WTC11 (cell line): Measurements from ENCODE around the gene FALEC. TPM values are rescaled to one million over a fixed set of nuclear protein-coding genes. Genes with fewer than 3 reads are reported as not detected.

ENCODE experiments used
- ATAC-seq: fragments of 200-7000 bp; cut with Tn5 transposase; 2 replicates; pipeline ENCODE4 v1.10.0; 2021; ENCODE audit warnings: mild to moderate bottlenecking, moderate library complexity
- CTCF ChIA-PET: fragments of 300-600 bp; sonication (Branson Sonifier 250); formaldehyde crosslinking; loops from one replicate; lab custom pipeline; 2021; ENCODE audit warnings: antibody characterized with exemption; lab: Charles Lee
- POLR2A ChIA-PET: fragments of 350-600 bp; sonication (Branson Sonifier 250); formaldehyde crosslinking; loops from one replicate; lab custom pipeline; 2021; ENCODE audit warnings: antibody characterized with exemption; lab: Charles Lee
- DNase-seq: peaks from one replicate; pipeline ENCODE4 v3.0.0; 2021; ENCODE audit warnings: low spot score
- H3K27ac Mint-ChIP-seq: 2 replicates; pipeline ENCODE4 v1.8.0; 2021; ENCODE audit warnings: mixed read lengths
- H3K27me3 Mint-ChIP-seq: 2 replicates; pipeline ENCODE4 v1.8.0; 2021; ENCODE audit warnings: low read depth, mild to moderate bottlenecking, moderate library complexity, mixed read lengths
- H3K36me3 Mint-ChIP-seq: 2 replicates; pipeline ENCODE4 v1.8.0; 2021; ENCODE audit warnings: mixed read lengths
- H3K4me1 Mint-ChIP-seq: 2 replicates; pipeline ENCODE4 v1.8.0; 2022; ENCODE audit warnings: mixed read lengths
- H3K4me3 Mint-ChIP-seq: 2 replicates; pipeline ENCODE4 v1.8.0; 2021; ENCODE audit warnings: mild to moderate bottlenecking, moderate library complexity, mixed read lengths
- H3K9me3 Mint-ChIP-seq: 2 replicates; pipeline ENCODE4 v1.8.0; 2021; ENCODE audit warnings: mixed read lengths
- AR ChIP-seq: fragments of 250-450 bp; sonication (Bioruptor Pico); IDR thresholded peaks from 2 replicates; pipeline ENCODE4 v1.9.0; 2021; ENCODE audit warnings: mild to moderate bottlenecking
- ATF2 ChIP-seq: sonication (generic); formaldehyde crosslinking; IDR thresholded peaks from 2 replicates; pipeline ENCODE4 v1.8.1; 2022; ENCODE audit warnings: low read depth, missing genetic modification reagents, borderline replicate concordance
- CBFB ChIP-seq: sonication (generic); formaldehyde crosslinking; IDR thresholded peaks from 2 replicates; pipeline ENCODE4 v1.8.1; 2022; ENCODE audit warnings: mild to moderate bottlenecking, low read depth, missing genetic modification reagents
- CREM ChIP-seq: sonication (generic); formaldehyde crosslinking; IDR thresholded peaks from 2 replicates; pipeline ENCODE4 v1.8.1; 2022; ENCODE audit warnings: mild to moderate bottlenecking, missing genetic modification reagents, moderate library complexity
- FOXP1 ChIP-seq: sonication (generic); formaldehyde crosslinking; IDR thresholded peaks from 2 replicates; pipeline ENCODE4 v1.8.0; 2022; ENCODE audit warnings: missing genetic modification reagents, mild to moderate bottlenecking, moderate library complexity, borderline replicate concordance
- GABPB1 ChIP-seq: sonication (generic); formaldehyde crosslinking; IDR thresholded peaks from 2 replicates; pipeline ENCODE4 v1.8.1; 2023; ENCODE audit warnings: mild to moderate bottlenecking, missing genetic modification reagents
- GRHL2 ChIP-seq: fragments of 250-450 bp; sonication (Bioruptor Pico); IDR thresholded peaks from 2 replicates; pipeline ENCODE4 v1.8.0; 2022; ENCODE audit warnings: mild to moderate bottlenecking, moderate library complexity; ENCODE audit not compliant: insufficient replicate concordance, severe bottlenecking
- IRF1 ChIP-seq: sonication (generic); formaldehyde crosslinking; IDR thresholded peaks from 2 replicates; pipeline ENCODE4 v1.8.0; 2023; ENCODE audit warnings: missing genetic modification reagents
- JUN ChIP-seq: sonication (generic); formaldehyde crosslinking; IDR thresholded peaks from 2 replicates; pipeline ENCODE4 v1.8.0; 2023; ENCODE audit warnings: mild to moderate bottlenecking, missing genetic modification reagents
- NFYB ChIP-seq: sonication (generic); formaldehyde crosslinking; conservative IDR thresholded peaks from 2 replicates; pipeline ENCODE4 v1.8.0; 2022; ENCODE audit warnings: low read depth, missing genetic modification reagents
- OVOL2 ChIP-seq: fragments of 250-450 bp; sonication (Bioruptor Pico); IDR thresholded peaks from 2 replicates; pipeline ENCODE4 v1.9.0; 2021; ENCODE audit warnings: mild to moderate bottlenecking, borderline replicate concordance
- SP1 ChIP-seq: sonication (generic); formaldehyde crosslinking; conservative IDR thresholded peaks from 2 replicates; pipeline ENCODE4 v1.8.1; 2022; ENCODE audit warnings: missing genetic modification reagents
- USF1 ChIP-seq: sonication (generic); formaldehyde crosslinking; IDR thresholded peaks from 2 replicates; pipeline ENCODE4 v1.8.0; 2022; ENCODE audit warnings: mild to moderate bottlenecking, missing genetic modification reagents
- ZBTB21 ChIP-seq: sonication (generic); formaldehyde crosslinking; IDR thresholded peaks from 2 replicates; pipeline ENCODE4 v1.8.1; 2023; ENCODE audit warnings: mild to moderate bottlenecking, missing genetic modification reagents, borderline replicate concordance
- ZNF232 ChIP-seq: sonication (generic); formaldehyde crosslinking; IDR thresholded peaks from 2 replicates; pipeline ENCODE4 v1.8.0; 2022; ENCODE audit warnings: mild to moderate bottlenecking, missing genetic modification reagents
- ZNF396 ChIP-seq: fragments of 250-450 bp; sonication (Bioruptor Pico); IDR thresholded peaks from 2 replicates; pipeline ENCODE4 v1.8.0; 2021; ENCODE audit warnings: mild to moderate bottlenecking, moderate library complexity, borderline replicate concordance
- ZNF671 ChIP-seq: fragments of 250-450 bp; sonication (Bioruptor Pico); IDR thresholded peaks from 2 replicates; pipeline ENCODE4 v1.8.0; 2021; ENCODE audit warnings: mild to moderate bottlenecking
- total RNA-seq: library from RNA; stranded (reverse); gene quantifications from 3 replicates; pipeline ENCODE4 v1.2.3, GENCODE V29; 2021
- TF ChIP-seq, protein P1 (sequence below): sonication (generic); formaldehyde crosslinking; IDR thresholded peaks from 2 replicates; pipeline ENCODE4 v1.8.1; 2022; ENCODE audit warnings: mild to moderate bottlenecking, missing genetic modification reagents, moderate library complexity, borderline replicate concordance
- TF ChIP-seq, protein P2 (sequence below): sonication (generic); formaldehyde crosslinking; IDR thresholded peaks from 2 replicates; pipeline ENCODE4 v1.8.0; 2022; ENCODE audit warnings: mild to moderate bottlenecking, missing genetic modification reagents
- TF ChIP-seq, protein P3 (sequence below): sonication (generic); formaldehyde crosslinking; IDR thresholded peaks from 2 replicates; pipeline ENCODE4 v1.8.1; 2022; ENCODE audit warnings: low read depth, mild to moderate bottlenecking, moderate library complexity, missing genetic modification reagents, borderline replicate concordance

The FALEC gene
- total RNA-seq, 1 experiment from 2014 or later = 1.2 TPM

- no peaks in the 10 kb centered on the region for H3K9me3 Mint-ChIP-seq
- ChIA-PET CTCF (no interaction called here), POLR2A (no interaction called here)
- H3K27ac Mint-ChIP-seq = peak overlapping the region; percentile 49; the same call in 1 of the 2 replicates
- peaks cover 11% of the 10 kb centered on the region for H3K4me1 Mint-ChIP-seq
- no peak overlapping the region for H3K4me3 Mint-ChIP-seq
- H3K27me3 Mint-ChIP-seq = no peaks in the 10 kb centered on the region
- ATAC-seq (peak; percentile 76), DNase-seq (peak; percentile 22)
- TF ChIP-seq, protein P1, sequence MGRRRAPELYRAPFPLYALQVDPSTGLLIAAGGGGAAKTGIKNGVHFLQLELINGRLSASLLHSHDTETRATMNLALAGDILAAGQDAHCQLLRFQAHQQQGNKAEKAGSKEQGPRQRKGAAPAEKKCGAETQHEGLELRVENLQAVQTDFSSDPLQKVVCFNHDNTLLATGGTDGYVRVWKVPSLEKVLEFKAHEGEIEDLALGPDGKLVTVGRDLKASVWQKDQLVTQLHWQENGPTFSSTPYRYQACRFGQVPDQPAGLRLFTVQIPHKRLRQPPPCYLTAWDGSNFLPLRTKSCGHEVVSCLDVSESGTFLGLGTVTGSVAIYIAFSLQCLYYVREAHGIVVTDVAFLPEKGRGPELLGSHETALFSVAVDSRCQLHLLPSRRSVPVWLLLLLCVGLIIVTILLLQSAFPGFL (CRISPR knock-in tag) = no peak
- TF ChIP-seq ZNF396 (CRISPR knock-in tag) (no peak), JUN (CRISPR knock-in tag) (no peak), ATF2 (CRISPR knock-in tag) (no peak), SP1 (CRISPR knock-in tag) (no peak), CBFB (CRISPR knock-in tag) (no peak), CREM (no peak), IRF1 (CRISPR knock-in tag) (no peak), ZNF671 (CRISPR knock-in tag) (no peak), ZBTB21 (CRISPR knock-in tag) (no peak), NFYB (no peak)
- TF ChIP-seq, protein P2, sequence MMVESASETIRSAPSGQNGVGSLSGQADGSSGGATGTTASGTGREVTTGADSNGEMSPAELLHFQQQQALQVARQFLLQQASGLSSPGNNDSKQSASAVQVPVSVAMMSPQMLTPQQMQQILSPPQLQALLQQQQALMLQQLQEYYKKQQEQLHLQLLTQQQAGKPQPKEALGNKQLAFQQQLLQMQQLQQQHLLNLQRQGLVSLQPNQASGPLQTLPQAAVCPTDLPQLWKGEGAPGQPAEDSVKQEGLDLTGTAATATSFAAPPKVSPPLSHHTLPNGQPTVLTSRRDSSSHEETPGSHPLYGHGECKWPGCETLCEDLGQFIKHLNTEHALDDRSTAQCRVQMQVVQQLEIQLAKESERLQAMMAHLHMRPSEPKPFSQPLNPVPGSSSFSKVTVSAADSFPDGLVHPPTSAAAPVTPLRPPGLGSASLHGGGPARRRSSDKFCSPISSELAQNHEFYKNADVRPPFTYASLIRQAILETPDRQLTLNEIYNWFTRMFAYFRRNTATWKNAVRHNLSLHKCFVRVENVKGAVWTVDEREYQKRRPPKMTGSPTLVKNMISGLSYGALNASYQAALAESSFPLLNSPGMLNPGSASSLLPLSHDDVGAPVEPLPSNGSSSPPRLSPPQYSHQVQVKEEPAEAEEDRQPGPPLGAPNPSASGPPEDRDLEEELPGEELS (CRISPR knock-in tag) = no peak
- H3K36me3 Mint-ChIP-seq = peaks cover 31% of the 10 kb centered on the region
Observed at GRCh38 chr1:150472601-150473200, 42.9 kb upstream of the FALEC start.

GRCh38 chr1:150473659-150474058, 41.9 kb upstream of the FALEC start:
- DNase-seq = no peak
- Mint-ChIP-seq H3K9me3 (no peaks in the 10 kb centered on the region), H3K4me1 (peaks cover 11% of the 10 kb centered on the region), H3K36me3 (peaks cover 31% of the 10 kb centered on the region), H3K4me3 (no peak overlapping the region), H3K27ac (no peak overlapping the region; the same call in 1 of the 2 replicates), H3K27me3 (peaks cover 5% of the 10 kb centered on the region; the same call in 1 of the 2 replicates)
- ATAC-seq = no peak
- ChIA-PET CTCF (no interaction called here), POLR2A (no interaction called here)
- TF ChIP-seq OVOL2 (CRISPR knock-in tag) (no peak), FOXP1 (CRISPR knock-in tag) (no peak), GABPB1 (CRISPR knock-in tag) (peak; percentile 48)

DNA sequence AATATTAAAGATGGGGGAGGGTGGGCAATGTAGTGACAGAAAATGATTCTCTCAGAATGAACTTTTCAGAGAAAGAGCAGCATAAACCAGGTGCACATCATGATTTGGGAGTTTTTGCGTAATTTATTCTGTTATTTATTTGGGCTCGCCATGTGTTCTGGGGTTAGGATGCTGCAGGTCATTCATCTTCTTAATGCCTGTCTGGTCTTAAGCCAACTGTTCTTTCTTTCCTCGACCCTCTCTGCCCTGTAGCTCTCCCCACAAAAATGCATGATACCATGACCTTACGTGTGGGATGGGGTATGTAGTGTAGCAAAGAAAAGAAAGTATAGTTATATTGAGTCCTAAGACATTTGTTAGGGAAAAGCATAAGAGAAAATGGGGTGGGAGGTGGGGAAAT, 40.7 kb upstream of the FALEC start:
- ATAC-seq (no peak), DNase-seq (no peak)
- no peak overlapping the region for H3K27ac Mint-ChIP-seq
- H3K4me3 Mint-ChIP-seq = no peak overlapping the region
- peaks cover 11% of the 10 kb centered on the region; the same call in 1 of the 2 replicates for H3K27me3 Mint-ChIP-seq
- ChIA-PET CTCF (interaction anchor here (1.0 kb wide), 1 partner anchor 41 kb away, joined by 3 read pairs; the partner anchor contains the start of gene FALEC), POLR2A (no interaction called here)
- H3K4me1 Mint-ChIP-seq = peaks cover 11% of the 10 kb centered on the region
- no peaks in the 10 kb centered on the region for H3K9me3 Mint-ChIP-seq
- peaks cover 29% of the 10 kb centered on the region for H3K36me3 Mint-ChIP-seq
- no peak for TF ChIP-seq ZBTB21 (CRISPR knock-in tag)
- TF ChIP-seq FOXP1 (CRISPR knock-in tag) = no peak
- TF ChIP-seq, protein P3, sequence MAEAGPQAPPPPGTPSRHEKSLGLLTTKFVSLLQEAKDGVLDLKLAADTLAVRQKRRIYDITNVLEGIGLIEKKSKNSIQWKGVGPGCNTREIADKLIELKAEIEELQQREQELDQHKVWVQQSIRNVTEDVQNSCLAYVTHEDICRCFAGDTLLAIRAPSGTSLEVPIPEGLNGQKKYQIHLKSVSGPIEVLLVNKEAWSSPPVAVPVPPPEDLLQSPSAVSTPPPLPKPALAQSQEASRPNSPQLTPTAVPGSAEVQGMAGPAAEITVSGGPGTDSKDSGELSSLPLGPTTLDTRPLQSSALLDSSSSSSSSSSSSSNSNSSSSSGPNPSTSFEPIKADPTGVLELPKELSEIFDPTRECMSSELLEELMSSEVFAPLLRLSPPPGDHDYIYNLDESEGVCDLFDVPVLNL (CRISPR knock-in tag) = no peak
- TF ChIP-seq USF1 (CRISPR knock-in tag) = no peak
- no peak for TF ChIP-seq ZNF232 (CRISPR knock-in tag)
- TF ChIP-seq AR (CRISPR knock-in tag) = no peak
- no peak for TF ChIP-seq GRHL2
